GM19468 (cell line): ENCODE data around the gene IGFALS.

ENCODE experiments used
- ATAC-seq: cut with Tn5 transposase; IDR thresholded peaks from one replicate; pipeline ENCODE4 v1.9.1; 2021; ENCODE audit warnings: mild to moderate bottlenecking, moderate library complexity, moderate number of reproducible peaks; ENCODE audit not compliant: unreplicated experiment; ENCODE audit errors: extremely low read depth

The IGFALS gene

DNA sequence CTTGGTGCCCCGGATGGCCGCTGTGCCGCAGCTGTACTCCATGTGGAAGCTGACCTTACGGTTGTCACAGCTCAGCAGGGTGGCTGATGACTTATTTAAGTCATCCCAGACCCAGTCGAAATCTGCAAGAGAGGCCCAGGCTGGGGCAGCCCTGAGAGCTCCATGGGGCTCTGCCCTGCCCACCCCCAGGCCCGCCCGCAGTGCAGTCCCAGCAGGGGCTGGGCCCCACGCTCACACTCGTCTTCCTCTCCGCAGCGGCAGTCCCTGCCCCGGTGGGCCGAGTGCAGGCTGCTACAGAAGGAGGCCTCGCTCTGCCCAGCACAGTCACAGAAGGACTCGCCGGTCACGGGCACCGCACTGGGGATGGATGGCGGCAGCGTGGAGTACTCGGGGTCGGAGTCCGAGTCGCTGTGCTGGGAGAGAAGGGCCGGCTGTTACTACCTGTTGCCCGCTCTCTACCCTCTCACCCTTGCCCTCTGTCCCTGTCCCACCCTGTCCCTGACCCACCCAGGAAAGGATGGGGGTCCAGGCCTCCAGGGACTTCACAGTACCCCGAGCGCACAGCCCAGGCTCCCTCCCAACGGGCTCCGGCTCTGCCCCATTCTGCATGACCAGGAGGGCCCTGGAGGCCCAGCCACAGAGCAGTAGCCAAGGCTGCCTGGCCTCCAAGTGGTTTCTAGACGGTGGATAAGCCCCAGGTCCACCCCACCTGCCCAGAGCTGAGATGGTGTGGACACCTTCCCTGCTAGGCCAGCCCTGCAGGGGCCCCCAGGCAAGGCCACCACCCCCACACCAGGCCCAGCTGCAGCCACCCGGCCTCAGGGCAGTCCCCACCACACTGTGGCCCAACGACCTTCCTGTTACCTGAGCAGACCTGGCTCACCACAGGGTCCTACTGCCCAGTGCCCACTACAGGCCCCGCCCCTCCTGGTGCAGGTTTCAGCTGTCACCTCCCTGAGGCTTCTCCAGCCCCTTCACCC lies 15.0 kb downstream of the IGFALS start:
- no peak for ATAC-seq

DNA sequence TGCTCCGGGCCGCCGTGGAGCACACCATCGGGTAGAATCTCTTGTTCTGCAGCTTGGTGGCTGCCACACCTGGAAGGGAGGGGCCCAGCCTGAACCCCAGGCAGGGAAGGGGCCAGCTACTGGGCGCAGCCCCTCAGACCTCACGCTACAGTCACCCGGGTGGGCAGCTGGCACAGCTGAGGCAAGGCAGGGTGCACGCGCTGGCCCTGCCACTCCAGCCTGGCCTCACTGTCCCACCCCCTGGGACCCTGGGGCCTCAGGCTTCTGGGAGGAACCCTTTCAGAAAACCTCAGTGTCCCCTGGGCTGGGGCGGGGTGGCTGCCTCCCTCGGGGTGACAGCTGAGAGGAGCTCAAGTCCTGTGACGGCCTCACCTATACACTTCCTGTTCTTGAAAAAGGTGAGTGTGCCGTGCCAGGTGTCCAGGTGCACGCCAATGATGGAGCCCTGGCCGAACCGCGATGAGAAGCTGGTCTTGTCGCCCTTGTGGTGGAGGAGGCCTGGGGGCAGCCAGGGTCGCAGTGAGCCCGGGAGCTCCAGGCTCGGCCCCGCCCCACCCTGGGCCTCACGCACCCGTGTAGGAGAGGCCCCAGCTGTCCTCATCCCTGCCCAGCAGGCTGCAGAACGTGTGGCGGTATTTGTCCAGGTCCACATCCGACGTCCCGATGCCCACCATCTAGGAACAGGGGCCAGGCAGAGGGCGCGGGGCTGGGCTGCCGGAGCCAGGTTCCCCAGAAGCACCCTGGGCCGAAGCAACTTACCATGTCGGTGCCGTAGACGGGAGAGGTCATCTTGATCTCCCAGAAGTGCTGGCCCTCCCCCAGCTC lies 15.9 kb downstream of the IGFALS start:
- ATAC-seq, result no peak

DNA sequence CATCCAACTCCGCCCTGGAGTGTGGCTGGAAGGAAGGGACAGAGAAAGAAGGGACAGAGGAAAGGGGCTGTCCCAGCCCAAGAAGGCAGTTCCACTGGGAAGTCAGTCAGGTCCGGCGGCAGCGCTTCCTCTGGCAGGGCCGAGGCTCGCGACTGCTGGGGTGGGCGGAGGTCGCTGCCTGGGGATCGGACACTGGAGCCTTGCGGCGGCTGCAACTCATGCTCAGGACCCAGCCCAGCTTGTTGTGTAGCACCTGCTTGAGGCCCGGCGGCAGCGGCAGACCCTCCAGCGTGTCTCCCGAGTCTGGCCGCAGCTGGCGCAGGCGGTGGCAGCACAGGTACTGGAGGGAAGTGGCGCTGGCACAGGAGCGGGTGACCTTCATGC lies 16.5 kb downstream of the IGFALS start:
- no peak for ATAC-seq

DNA sequence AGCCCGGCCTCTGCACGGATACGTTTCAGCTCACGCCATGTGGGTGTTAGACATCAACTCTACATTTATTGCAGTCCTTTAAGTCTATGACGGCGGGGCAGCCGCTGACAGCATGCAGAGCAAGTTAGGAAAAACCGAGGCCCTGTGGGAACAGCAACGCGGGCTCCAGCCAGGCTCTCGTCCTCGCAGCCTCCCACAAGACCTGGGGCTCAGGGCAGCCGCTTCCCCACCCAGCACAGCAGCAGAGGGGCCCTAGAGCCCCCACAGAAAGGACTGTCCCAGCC lies 16.9 kb downstream of the IGFALS start:
- ATAC-seq, result no peak

DNA sequence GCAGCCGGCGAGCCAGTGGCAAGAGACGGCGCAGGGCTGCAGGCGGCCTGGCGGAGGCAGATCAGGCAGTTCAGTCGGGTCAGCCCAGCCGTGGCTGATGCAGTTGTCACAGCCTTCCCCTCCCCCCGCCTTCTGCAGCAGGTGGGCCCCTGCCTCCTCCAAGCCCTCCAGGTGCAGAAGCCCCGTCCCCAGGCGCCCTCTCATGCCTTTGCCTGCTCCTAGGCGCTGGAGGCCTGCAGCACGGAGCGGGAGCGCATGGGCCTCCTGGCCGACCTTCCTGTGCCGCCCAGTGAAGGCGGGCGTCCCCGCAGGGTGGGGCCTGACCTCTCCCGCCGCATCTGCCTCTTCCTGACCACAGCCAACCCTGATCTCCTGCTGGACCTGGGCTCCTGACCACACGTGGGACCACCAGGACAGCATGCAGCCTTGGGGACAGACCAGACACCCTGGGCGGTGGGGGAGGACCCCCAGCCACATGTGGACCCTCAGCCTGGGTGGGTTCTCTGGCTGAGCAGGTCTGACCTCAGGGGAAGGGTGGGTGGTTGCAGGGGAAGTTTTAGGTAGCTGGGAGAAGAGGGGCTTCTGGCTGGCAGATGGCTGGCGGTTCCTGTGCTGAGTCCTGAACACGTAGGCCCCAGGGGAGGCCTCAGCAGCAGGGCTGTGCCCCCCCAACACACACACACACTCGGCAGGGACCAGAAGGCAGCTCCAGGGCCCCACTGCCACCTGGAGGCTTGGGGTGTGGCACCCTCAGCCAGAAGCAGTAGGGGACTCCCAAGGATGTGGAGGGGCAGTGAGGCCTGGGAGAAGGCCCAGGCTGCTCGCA lies 17.4 kb downstream of the IGFALS start:
- ATAC-seq, result no peak

DNA sequence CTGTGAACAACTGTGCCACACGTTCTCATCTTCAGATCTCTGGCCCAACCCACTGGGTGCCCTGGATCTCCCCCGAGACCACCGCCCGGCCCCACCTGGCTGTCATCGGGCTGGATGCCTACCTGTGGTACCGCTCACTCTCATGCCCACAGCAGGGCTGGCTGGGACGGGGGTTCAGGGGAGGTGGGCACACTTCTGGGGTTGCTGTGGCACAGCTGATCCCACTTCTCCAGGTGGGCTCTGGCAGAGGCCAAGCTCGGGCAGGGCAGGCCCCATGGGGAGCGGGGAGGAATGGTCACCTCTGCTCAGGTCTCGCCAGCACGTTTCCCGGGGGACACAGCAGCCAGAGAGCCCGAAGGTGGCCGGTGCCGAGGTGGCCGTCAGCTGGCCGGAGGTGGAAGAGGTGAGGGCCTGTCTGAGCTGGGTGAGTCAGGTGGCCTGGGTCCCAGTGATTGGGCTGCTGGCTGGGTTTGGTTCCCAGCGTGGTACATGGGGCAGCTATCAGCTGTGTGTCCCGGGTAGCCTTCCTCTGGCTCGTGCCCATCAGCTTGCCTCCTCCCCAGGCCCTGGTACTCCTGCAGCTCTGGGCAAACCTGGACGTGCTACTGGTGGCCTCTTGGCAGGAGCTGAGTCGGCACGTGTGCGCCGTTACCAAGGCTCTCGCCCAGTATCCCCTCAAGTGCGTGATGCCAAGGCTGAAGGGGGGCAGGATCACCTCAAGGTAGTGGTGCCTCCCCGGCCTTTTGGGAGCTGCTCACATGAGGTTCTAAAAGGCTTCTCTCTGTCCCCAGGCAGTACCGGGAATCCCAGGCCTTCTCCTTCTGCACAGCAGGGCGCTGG lies 18.3 kb downstream of the IGFALS start:
- ATAC-seq, result no peak

DNA sequence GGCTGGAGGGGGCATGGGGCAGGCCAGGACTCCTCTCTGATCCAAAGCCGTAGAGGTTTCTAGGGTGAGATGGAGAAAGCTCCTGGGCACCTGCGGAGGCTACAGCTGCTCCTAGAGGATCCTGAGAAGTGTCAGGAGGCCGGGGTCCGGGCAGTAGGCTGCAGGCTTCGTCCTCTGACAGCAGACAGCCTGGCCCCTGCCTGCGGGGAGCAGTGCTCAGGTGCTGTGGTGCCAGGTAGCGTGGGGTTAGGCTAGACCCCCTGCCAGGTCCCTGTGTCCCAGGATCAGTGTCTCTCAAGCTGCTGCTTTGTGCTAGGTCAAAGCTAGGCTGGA lies 19.1 kb downstream of the IGFALS start:
- no peak for ATAC-seq

GRCh38 chr16:1773703-1774447 lies 19.6 kb downstream of the IGFALS start:
- ATAC-seq, result no peak

DNA sequence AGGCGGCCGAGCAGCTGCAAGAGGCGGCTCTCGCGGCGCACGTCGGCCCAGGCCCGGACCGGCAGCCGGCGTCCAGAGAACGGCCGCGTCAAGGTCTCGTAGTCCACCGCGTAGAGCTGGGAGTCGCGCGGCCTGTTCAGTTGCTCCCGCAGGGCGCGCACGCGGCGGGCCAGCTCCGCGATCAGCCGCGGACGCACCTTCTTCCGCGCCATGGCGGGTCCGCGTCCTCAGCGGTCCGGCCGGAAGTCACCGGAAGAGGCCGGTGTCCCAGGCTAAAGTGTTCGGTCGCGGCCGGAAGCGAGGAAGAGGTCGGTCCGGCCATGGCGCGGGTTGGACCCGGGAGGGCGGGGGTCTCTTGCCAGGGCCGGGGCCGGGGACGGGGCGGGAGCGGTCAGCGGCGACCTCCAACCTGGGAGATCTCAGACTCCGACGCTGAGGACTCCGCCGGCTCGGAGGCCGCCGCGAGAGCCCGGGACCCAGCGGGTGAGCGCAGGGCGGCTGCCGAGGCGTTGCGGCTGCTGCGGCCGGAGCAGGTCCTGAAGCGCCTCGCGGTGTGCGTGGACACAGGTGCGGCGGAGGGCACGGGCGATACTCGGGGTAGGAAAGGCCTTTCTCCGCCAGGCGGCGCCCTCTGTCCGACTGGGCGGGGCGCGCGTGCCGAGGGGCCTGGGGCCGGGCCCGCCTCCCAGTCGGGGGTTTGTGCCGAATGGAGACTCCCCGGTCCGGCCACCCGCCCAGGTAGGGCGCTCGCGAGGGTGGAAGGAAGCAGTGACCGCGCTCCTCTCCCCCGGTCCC lies 20.4 kb downstream of the IGFALS start, which contains the start of gene MRPS34:
TSS of gene MRPS34 (minus strand) at position 227 of the 795 bp plus-strand sequence. CDS start at position 212, 15 bp downstream.
- ATAC-seq, result peak; percentile 27

- ATAC-seq, result no peak
Observed at GRCh38 chr16:1772362-1772907, 21.1 kb downstream of the IGFALS start, which contains the start of gene EME2. Gene EME2 (plus strand): TSS chr16:1772810. CDS start chr16:1773228, 418 bp downstream.

DNA sequence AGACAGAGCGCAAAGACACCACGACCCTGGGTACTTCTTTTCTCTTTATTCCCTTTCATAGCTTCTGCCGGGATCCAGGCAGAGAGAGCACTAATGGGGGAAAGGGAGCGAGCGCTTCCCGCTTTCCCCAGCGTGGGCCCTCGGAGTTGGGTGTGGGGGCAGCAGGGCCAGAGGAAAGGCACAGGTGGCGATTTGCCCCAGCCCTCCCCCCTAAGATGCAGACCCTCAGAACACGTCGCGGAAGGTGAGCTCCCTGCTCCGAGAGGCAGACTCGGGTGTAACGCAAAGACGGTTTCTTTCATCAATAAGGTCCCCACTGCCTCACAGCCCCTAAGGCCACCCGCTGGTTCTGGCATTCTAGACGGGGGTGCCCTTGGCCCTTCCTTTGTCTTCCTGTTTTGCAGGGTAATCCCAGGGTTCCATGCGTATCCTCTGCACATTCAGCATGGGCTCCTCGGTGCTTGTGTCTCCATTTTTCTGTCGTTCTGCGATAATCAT lies 21.6 kb downstream of the IGFALS start:
- no peak for ATAC-seq

DNA sequence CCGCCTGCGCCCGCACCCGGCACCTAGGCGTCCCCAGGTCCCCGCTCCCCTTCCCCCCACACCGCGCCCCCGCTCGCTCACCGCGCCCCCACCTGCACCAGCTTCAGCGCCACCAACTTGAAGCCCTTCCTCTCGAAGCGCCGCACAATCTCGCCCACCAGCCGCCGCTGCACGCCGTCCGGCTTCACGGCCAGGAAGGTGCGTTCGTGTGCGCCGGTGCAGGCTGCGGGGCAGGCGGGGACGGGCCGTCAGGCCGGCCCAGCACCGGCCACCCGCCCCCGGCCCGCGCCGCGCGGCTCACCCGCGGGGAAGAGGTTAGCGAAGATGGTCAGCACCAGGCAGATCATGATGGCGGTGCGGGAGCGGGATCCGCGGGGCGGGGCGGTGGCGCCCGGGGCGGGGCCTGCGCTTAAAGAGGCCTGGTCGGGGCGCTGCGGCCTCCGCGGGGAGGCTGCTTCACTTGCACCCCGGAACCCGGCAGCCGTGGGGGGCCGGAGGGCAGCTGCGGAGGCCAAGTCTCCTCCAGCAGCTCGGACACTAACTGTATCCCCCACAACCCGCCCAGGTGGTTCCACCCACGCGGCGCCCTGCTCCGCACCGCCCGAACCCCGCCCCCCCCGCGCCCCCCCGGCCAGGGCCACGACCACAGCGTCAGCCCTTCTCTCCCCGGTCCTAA lies 22.2 kb downstream of the IGFALS start, which contains the start of gene NME3:
TSS of gene NME3 (minus strand) at position 356 of the 676 bp plus-strand sequence. CDS start at position 347, 9 bp downstream.
- ATAC-seq, result no peak

DNA sequence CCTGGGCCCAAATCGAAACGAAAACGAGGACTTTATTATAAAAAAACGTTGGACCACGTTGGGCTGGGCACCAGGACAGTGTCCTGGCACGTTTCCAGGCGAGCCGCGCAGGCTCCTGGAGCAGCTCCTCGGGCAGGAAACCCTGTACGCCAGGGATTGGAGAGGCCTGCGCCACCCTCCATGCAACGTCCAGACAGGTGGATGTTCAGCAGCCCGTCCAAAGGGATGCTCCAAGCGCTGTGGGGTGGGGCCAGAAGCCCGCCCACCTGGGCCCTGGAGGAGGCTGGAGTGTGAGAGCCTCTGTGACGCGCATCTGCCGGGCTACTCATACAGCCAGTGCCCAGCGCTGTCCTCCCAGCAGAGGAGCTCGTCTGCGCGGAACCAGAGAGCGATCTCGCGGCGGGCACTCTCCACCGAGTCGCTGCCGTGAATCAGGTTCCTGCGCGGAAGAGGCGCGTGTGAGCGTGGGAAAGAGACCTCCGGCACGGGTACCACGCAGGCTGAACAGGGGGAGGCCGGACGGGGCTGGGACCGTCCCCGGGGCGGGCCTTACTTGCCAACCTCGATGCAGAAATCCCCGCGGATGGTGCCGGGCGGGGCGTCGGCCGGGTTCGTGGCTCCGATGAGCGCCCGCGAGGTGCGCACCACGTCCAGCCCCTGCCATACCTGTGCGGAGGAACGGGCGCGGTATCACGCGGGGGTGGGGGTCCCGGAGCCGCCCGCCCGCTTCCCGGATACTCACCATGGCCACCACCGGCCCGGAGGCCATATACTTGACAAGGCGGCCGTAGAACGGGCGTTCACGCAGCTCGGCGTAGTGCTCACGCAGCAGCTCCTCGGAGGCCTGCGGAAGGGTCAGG lies 22.9 kb downstream of the IGFALS start:
- ATAC-seq, result no peak

DNA sequence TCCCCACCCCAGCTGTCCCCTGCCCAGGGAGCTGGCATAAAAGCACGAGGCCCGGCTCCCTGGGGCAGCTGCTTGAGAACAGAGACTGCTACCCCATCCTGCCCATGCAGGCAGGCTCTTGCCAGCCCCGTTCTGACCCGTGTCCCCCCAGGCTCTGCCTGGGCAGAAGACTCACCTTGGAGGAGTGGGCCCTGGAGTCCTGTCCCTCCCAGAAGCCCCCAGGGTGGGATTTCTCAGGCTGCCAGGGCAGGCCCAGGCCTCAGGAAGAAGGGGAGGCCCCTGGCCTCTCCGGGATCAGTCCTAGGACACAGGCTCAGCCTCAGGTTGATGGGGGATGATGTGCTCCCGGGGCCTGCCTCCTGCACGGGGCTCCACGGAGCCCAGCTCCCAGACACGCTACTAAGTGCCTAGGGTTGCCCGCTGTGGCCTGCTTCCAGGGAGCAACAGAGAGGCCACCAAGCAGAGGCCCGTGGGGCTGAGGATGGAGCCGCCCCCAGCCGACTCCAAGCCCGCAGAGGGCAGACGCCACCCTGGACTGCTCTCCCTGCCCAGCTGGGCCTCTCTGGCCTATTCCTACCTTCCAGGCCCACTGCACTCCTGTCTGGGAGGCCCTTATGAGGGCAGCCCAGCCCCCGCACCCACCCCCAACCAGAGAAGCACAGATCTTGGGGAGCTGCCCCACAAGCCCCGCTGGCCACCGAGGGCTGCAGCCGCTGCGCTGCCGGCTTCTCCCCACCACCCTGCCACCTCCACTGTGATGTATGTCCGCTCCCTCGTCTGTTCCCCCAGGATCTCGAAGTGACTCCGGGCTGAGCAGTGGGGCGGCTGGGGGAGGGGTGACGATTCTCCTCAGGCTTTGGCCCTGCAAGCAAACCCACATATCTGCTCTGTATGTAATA lies 23.9 kb downstream of the IGFALS start:
- ATAC-seq, result no peak

DNA sequence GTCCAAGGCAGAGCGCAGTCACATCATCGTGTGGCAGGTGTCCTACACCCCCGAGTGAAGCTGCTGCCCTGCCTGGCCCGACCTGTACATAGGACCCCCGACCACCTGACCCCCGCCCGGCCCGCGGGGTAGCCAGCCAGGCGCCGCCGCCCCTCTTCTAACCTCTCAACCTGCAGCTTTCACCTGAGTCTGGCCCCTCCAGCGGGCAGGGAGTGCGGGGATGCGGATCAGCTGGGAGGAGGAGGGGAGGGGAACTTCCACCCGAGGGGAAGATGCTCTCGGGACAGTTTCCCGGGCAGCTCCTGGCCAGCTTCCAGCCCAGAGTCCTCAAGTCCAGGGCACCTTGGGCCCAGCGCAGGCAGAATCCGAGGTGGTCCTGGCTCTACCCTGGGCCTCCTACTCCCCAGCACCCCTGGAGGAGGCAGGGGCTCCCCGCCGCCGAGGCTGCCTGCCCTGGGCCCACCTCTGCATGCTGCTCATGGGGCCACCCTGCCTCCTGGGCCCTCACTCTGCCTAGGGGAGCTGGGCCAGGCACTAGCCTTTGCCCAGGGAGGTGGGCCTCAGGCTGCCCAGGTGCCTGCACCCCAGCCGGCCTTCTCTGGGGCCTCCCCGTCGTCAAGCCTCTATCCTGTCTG lies 24.6 kb downstream of the IGFALS start:
- no peak for ATAC-seq
